ENCODE measurements around the gene LARGE2.

DNA sequence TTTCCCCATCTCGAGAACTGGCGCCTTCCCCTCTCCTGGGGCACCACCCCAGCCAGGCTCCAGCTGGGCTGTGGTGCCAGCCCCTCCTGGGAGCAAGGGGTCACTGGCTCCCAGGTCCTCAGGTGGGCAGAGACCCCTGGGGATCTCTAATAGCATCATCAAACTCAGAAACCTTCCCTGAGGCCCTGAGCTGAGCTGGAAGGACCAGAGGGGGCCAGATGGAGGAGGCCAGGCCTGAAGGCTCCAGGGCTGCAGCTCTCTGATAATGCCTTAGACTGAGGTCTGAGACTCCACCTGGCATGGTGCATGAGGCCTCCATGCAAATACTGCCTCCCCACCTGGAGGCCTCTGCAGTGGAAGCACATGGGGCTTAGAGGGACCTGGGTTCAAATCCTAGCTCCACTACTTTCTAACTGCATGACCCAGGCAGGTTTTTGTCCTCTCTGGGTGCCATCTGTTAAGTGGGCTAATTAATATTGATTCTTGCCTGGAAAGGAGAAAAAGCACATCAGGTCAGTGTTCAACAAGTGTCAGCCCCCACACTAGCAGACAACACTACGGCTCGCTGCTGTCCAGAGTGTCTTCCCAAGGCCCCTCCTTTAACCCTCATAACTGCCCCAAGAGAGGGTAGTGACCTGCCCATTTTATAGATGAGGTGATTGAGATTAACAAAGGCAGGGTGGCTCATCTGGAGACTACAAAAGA is 35.5 kb upstream of the LARGE2 start:
- TF ChIP-seq, protein P1, sequence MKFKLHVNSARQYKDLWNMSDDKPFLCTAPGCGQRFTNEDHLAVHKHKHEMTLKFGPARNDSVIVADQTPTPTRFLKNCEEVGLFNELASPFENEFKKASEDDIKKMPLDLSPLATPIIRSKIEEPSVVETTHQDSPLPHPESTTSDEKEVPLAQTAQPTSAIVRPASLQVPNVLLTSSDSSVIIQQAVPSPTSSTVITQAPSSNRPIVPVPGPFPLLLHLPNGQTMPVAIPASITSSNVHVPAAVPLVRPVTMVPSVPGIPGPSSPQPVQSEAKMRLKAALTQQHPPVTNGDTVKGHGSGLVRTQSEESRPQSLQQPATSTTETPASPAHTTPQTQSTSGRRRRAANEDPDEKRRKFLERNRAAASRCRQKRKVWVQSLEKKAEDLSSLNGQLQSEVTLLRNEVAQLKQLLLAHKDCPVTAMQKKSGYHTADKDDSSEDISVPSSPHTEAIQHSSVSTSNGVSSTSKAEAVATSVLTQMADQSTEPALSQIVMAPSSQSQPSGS (CRISPR knock-in tag; IDR thresholded peaks at IDR 0.05): no peak
- TF ChIP-seq MAFK (IDR thresholded peaks at IDR 0.05; ENCODE audit: low read length) (no peak), EP300 (IDR thresholded peaks at IDR 0.05; ENCODE audit: low read length) (no peak), PRPF4 (IDR thresholded peaks at IDR 0.05; ENCODE audit: insufficient read depth, low read depth, low read length, poor library complexity, severe bottlenecking) (no peak)
- TF ChIP-seq, protein P2, sequence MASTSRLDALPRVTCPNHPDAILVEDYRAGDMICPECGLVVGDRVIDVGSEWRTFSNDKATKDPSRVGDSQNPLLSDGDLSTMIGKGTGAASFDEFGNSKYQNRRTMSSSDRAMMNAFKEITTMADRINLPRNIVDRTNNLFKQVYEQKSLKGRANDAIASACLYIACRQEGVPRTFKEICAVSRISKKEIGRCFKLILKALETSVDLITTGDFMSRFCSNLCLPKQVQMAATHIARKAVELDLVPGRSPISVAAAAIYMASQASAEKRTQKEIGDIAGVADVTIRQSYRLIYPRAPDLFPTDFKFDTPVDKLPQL (IDR thresholded peaks at IDR 0.05; ENCODE audit: extremely low read depth, insufficient read length): no peak
- TF ChIP-seq, protein P3, sequence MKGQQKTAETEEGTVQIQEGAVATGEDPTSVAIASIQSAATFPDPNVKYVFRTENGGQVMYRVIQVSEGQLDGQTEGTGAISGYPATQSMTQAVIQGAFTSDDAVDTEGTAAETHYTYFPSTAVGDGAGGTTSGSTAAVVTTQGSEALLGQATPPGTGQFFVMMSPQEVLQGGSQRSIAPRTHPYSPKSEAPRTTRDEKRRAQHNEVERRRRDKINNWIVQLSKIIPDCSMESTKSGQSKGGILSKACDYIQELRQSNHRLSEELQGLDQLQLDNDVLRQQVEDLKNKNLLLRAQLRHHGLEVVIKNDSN (CRISPR knock-in tag; IDR thresholded peaks at IDR 0.05): no peak
- TF ChIP-seq, protein P4, sequence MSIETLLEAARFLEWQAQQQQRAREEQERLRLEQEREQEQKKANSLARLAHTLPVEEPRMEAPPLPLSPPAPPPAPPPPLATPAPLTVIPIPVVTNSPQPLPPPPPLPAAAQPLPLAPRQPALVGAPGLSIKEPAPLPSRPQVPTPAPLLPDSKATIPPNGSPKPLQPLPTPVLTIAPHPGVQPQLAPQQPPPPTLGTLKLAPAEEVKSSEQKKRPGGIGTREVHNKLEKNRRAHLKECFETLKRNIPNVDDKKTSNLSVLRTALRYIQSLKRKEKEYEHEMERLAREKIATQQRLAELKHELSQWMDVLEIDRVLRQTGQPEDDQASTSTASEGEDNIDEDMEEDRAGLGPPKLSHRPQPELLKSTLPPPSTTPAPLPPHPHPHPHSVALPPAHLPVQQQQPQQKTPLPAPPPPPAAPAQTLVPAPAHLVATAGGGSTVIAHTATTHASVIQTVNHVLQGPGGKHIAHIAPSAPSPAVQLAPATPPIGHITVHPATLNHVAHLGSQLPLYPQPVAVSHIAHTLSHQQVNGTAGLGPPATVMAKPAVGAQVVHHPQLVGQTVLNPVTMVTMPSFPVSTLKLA (conservative IDR thresholded peaks at IDR 0.05): no peak
- TF ChIP-seq, protein P5, sequence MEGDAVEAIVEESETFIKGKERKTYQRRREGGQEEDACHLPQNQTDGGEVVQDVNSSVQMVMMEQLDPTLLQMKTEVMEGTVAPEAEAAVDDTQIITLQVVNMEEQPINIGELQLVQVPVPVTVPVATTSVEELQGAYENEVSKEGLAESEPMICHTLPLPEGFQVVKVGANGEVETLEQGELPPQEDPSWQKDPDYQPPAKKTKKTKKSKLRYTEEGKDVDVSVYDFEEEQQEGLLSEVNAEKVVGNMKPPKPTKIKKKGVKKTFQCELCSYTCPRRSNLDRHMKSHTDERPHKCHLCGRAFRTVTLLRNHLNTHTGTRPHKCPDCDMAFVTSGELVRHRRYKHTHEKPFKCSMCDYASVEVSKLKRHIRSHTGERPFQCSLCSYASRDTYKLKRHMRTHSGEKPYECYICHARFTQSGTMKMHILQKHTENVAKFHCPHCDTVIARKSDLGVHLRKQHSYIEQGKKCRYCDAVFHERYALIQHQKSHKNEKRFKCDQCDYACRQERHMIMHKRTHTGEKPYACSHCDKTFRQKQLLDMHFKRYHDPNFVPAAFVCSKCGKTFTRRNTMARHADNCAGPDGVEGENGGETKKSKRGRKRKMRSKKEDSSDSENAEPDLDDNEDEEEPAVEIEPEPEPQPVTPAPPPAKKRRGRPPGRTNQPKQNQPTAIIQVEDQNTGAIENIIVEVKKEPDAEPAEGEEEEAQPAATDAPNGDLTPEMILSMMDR (IDR thresholded peaks at IDR 0.05 in 2 of 3, conservative IDR thresholded peaks at IDR 0.05 in 1 of 3; ENCODE audit: insufficient read depth in 2 of 3, low read depth in 1 of 3, low read length in 3 of 3): no peak
- TF ChIP-seq, protein P6, sequence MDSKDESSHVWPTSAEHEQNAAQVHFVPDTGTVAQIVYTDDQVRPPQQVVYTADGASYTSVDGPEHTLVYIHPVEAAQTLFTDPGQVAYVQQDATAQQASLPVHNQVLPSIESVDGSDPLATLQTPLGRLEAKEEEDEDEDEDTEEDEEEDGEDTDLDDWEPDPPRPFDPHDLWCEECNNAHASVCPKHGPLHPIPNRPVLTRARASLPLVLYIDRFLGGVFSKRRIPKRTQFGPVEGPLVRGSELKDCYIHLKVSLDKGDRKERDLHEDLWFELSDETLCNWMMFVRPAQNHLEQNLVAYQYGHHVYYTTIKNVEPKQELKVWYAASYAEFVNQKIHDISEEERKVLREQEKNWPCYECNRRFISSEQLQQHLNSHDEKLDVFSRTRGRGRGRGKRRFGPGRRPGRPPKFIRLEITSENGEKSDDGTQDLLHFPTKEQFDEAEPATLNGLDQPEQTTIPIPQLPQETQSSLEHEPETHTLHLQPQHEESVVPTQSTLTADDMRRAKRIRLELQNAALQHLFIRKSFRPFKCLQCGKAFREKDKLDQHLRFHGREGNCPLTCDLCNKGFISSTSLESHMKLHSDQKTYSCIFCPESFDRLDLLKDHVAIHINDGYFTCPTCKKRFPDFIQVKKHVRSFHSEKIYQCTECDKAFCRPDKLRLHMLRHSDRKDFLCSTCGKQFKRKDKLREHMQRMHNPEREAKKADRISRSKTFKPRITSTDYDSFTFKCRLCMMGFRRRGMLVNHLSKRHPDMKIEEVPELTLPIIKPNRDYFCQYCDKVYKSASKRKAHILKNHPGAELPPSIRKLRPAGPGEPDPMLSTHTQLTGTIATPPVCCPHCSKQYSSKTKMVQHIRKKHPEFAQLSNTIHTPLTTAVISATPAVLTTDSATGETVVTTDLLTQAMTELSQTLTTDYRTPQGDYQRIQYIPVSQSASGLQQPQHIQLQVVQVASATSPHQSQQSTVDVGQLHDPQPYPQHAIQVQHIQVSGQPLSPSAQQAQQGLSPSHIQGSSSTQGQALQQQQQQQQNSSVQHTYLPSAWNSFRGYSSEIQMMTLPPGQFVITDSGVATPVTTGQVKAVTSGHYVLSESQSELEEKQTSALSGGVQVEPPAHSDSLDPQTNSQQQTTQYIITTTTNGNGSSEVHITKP (IDR thresholded peaks at IDR 0.05; ENCODE audit: partially characterized antibody): no peak

All from K562 (cell line).